CD4-positive, alpha-beta T cell treated with Interleukin-6 for 4 hours (primary cell): Measurements from ENCODE around the gene ARHGEF38.

Experiments
- DNase-seq: peaks from one replicate; pipeline ENCODE4 v3.0.0-alpha.2; 2020; ENCODE audit warnings: mixed read lengths

ARHGEF38 gene

DNA sequence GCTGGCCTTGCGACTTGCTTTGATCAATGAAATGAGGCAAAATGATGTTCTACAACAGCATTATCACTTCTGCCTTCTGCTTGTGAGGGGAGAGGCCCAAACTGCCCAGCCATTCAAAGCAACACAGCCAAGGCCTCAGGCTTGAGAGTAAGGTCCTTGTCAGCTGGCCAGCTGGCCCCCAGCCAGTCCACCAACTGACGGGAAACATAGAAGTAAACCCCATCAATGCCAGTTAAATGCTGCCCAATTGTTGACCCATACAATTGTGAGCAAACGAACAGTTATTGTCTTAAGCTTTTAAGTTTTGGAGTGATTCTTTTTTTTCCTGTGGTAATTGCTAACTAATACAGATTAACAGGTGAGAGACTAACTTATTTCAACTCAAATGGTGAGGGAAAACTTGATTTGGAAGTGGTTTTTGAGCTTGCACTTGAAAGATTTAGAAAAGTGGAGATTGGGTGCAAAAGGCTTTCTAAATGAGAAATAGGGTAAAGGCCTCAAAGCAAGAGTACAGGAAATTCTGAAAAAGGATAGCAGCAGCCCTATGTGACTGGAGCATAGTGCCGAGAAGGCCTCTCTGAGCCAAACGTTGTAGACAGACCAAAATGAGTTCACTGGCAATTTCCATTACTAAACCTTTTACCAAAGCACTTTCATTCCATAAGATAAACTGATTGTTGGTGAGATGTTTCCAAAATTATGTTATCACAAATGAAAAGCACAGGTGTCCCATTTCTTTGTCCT, 66.9 kb downstream of the ARHGEF38 start:
- DNase-seq, result no peak

DNA sequence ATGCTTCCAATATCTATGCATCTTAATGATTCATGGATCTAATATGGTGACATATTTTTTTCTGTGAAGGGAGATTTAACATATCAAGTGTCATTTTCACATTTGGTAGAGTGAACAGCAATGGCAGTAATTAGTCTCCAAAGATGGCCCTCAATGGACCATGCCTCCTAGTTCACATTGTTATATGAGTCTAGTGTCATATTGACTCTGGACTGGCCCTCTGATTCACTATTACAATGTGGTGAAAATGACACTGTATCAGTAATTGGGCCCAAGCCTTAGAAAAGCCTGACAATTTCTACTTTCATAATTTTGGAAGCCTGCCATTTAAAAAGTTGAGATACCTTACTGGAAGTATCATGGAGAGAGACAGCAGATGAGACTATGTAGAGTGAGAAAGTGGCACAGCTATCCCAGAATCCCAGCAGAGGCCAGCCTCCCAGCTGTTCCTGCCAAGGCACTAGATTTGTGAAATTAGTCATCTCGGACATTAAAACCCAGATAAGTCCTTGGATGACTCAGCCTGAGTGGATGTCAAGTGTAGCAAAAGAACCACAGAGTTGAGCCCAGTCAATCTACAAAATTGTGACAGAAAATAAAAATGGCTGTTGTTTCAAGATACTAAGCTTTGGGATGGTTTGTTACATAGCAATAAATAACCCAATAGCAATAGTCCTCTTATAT, 68.4 kb downstream of the ARHGEF38 start:
- no peak for DNase-seq

DNA sequence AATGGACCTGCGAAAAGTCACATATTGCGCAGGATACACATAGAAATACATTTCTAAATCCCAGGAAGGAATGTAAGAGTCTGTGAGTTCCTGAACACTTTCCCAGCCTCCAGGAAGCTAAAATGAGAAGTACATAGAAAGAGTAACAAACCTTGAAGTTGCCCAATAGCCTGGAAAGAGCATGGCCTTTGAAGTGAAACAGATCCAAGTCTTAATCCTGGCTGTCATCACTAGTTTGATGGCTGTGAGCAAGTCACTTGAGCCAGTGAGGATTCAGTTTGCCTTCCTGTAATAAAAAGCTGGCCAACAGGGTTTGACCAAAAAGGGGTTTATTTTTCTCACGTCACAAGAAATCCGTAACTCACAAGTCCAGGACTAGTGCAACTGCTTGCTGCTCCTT, 69.8 kb downstream of the ARHGEF38 start:
- no peak for DNase-seq

DNA sequence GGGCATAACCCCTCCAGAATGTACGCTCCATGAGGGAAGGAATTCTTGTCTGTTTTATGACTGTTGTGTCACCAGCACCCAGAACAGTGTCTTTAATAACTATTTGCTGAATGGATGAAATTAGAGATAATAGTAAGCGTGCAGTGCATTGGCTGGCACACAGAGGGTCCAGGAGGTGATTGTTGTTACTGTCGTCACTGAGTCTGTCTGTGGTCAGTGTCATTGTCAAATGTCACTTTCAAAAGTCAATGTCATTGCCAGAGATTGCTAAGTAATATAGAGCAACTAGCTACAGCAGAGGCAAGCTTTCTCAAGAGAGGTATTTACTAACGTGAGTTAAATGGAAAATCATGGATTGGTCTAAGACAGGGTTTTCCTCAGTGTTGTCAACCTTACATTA, 70.7 kb downstream of the ARHGEF38 start:
- DNase-seq, result no peak

- no peak for DNase-seq
Observed at GRCh38 chr4:105624530-105624929, 72.1 kb downstream of the ARHGEF38 start.

DNA sequence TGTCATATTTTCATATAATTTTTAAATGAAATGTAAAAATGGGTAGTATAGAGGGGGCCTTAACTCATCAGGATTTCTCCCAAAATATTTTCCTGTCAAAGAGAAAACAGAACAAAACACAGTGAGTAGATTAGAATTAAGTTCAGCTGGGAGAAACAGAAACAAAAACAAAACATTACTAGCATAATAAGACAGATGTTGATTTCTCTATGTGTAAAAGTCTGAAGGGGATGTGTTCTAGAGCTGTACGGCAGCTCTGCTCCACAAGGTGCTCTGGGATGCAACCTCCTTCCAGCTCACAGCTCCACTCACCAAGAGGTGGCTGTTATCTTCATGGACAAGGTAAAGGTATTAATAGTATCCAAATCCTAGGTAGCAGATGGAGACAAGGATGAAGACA, 72.8 kb downstream of the ARHGEF38 start:
- no peak for DNase-seq

DNA sequence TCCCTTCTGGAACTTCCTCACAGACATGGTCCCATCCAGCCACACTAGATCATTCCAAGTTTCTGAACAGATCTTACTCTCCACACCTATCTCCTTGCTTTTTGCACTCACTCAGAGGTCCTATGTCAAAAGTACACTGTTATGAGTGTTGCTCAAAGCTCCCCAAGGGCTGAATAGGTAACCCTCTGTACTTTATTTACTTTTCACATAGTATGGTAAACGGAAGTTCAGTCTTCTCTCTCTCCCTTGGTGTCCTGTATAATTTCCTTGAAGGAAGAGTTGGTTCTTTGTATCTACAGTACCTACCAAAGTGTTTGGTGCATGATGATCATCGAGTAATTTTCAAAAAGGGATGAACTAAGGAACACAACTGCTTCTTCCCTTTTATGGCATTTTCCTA, 74.4 kb downstream of the ARHGEF38 start:
- DNase-seq, result no peak

- DNase-seq, result no peak
Observed at GRCh38 chr4:105627620-105628019, 75.2 kb downstream of the ARHGEF38 start.

GRCh38 chr4:105630670-105631655, 78.5 kb downstream of the ARHGEF38 start:
- DNase-seq, result no peak

DNA sequence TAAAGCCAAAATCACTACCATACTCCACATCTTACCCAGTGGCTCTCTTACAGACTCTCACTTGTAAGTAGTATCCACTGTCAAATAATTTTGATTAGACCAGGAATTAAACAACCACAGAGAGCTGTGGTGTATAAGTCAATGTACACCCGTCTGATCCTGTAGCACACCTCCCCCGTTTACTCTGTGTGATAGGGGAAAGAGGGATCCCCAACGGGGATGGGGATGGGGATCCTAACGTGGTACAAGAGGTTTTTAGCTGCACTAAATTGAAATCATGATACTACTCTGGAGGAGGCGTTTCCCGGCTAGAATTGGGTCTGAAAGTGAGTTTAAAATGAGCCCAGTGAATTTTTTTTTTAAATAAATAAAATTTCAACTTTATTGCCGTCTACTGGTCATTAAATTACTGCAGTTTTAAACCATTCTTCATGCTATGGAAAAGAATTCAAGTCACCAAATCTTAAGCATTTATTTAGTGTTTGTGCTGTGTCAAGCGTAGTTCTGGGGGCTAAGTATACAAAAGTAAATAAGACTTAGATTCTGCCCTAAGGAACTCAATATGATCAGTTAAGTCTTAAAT, 79.5 kb downstream of the ARHGEF38 start:
- no peak for DNase-seq

DNA sequence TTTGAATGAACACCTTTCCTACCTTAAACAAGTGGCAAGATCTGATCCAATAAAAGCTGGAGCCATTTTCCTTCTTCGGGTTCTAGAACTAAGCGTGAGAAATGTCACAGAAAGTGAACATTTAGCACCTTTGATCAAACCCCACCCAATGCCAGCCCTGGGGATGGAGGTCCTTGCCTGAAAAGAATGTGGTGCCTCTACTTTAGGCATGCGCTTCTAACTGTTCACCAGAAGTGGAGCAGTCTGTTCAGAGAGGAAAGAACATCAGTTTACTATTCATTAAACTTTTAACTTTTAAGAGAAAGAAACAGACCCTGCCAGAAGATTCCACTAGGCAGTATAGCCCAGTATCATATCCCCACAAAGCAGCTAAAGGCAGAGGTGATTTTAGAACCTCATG, 80.2 kb downstream of the ARHGEF38 start:
- DNase-seq, result no peak

GRCh38 chr4:105633241-105633640, 80.8 kb downstream of the ARHGEF38 start:
- DNase-seq, result no peak

DNA sequence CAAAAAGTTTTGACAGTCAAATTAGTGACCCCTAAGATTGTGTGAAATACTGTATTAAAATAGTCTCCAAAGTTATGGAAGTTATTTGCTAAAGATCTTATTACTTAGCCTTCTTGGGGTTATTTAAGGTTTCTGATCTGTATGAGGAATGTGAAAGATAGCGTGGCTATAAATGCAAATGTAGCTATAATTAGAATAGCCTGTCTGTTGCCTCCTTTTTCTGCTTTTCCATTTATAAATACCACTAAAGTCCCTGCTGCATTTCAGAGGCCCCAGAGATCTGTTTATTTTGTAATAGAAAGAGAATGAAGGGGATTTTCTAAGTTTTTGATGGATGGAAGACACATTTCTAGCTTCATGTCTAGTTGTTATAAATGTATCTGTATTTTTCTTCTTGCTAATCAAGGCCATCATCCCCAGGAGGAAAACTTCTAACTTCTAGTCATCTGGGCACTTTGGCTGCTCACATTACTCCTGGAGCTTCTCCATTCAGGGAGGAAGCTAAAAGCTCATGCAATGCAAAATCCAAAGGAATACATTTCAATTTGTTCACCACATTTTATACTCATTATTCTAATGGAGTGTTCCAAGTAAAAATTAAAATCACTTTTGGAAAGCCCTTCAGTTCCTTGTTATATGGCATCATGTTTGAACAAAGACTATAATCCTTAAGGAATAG, 82.1 kb downstream of the ARHGEF38 start:
- DNase-seq, result no peak

- peak; percentile 20 for DNase-seq
Observed at GRCh38 chr4:105637408-105638176, 85.2 kb downstream of the ARHGEF38 start.

GRCh38 chr4:105641845-105642244, 89.4 kb downstream of the ARHGEF38 start:
- DNase-seq, result no peak

DNA sequence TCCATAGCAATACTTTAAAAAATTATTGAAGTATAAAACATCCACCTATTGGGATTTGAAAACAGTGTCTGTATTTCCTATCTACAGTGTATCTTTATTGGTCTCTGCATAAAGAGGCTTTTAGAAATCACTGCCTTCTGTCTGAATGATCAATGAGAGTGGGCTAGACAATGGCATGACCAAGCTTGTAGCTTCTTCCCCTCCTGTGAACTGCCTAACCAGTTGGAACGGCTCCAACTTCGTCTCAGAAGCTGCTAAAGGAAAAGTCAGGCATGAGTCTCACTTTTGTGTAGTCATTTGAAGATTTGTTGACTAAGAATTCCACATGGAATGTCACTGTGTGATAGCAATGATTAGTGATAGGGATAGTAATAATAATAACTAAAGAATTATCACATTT, 91.8 kb downstream of the ARHGEF38 start:
- DNase-seq, result no peak

GRCh38 chr4:105645440-105645839, 93.0 kb downstream of the ARHGEF38 start:
- no peak for DNase-seq

DNA sequence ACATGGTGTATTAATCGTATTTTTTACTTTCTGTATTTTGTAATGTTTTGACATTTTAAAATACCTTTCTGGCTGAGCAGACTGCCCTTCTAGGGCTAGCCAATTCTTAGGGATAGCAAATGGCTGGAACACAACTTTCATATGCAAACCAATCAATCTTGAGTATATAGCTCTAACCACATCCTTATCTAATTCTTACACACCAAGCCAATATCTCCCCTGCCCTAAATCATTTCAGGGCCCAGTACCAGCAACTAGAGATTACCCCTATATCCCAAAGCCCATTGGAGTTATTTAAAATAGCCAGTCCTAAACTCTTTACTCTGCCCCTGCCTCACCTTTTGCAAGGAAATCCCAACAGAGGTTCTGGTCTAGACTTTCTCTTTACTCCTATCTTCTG, 97.8 kb downstream of the ARHGEF38 start:
- DNase-seq, result no peak

DNA sequence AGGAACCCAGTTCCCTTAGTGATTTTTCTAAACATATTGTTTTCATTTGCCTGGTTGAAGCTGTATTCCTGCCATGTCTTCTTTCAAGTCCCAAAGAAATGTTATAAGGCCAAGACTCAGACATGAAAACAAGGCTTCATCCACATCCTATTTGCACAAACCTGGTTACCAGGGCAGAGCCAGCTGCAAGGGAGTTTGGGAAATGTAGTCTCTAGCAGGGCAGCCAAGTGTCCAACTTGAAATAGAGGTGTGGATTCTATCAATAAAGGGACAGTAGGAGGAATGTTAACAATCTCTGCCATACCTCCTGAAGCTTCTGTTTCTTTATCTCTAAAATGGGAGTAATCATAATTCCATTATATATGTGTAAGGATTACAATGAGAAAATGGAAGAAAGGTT, 99.5 kb downstream of the ARHGEF38 start:
- no peak for DNase-seq

- DNase-seq, result no peak
Observed at GRCh38 chr4:105652286-105652888, 100.0 kb downstream of the ARHGEF38 start.

- no peak for DNase-seq
Observed at GRCh38 chr4:105657117-105657765, 104.8 kb downstream of the ARHGEF38 start.
